HepG2 (cell line): ENCODE data around the gene SFXN5. TPM values are rescaled to one million over a fixed set of nuclear protein-coding genes. Genes with fewer than 3 reads are reported as not detected.
A peak's percentile ranks its signal among the peaks of the same experiment; 100 is the strongest.

Experiments
- AGO2 ChIP-seq: fragments of 200-400 bp; formaldehyde crosslinking; optimal IDR thresholded peaks from 2 replicates; pipeline ENCODE3; 2017; ENCODE audit warnings: mild to moderate bottlenecking, low read depth, low read length, moderate library complexity
- ATF1 ChIP-seq: IDR thresholded peaks from 2 replicates; pipeline ENCODE4 v1.6.1; 2016; ENCODE audit warnings: mild to moderate bottlenecking, control low read depth
- CBFB ChIP-seq: sonication (generic); formaldehyde crosslinking; IDR thresholded peaks from 2 replicates; pipeline ENCODE4 v1.4.0; 2020; ENCODE audit warnings: missing genetic modification reagents
- ETV6 ChIP-seq: sonication (generic); formaldehyde crosslinking; conservative IDR thresholded peaks from 2 replicates; pipeline ENCODE4 v1.4.0; 2020; ENCODE audit warnings: missing genetic modification reagents
- HES4 ChIP-seq: sonication (generic); formaldehyde crosslinking; IDR thresholded peaks from 2 replicates; pipeline ENCODE4 v1.9.0; 2021; ENCODE audit warnings: mild to moderate bottlenecking, missing genetic modification reagents, borderline replicate concordance
- MAFF ChIP-seq: IDR thresholded peaks from 2 replicates; pipeline ENCODE4 v1.6.1; 2011; ENCODE audit warnings: low read depth, low read length, improper control_type of control experiment
- NFKB2 ChIP-seq: sonication (generic); formaldehyde crosslinking; IDR thresholded peaks from 2 replicates; pipeline ENCODE4 v1.4.0; 2020; ENCODE audit warnings: missing genetic modification reagents, borderline replicate concordance
- SIN3B ChIP-seq: fragments of 150-350 bp; IDR thresholded peaks from 2 replicates; pipeline ENCODE4 v1.6.1; 2014; ENCODE audit warnings: low read length
- SUZ12 ChIP-seq: fragments of 150-350 bp; IDR thresholded peaks from 2 replicates; pipeline ENCODE4 v1.6.1; 2014; ENCODE audit warnings: low read depth, low read length
- TOPORS ChIP-seq: sonication (generic); formaldehyde crosslinking; IDR thresholded peaks from 2 replicates; pipeline ENCODE4 v1.8.0; 2023; ENCODE audit warnings: mild to moderate bottlenecking, missing genetic modification reagents
- ZFAT ChIP-seq: sonication (generic); formaldehyde crosslinking; conservative IDR thresholded peaks from 2 replicates; pipeline ENCODE4 v1.8.1; 2023; ENCODE audit warnings: missing genetic modification reagents, inconsistent platforms
- ZMYM4 ChIP-seq: sonication (generic); formaldehyde crosslinking; IDR thresholded peaks from 2 replicates; pipeline ENCODE4 v1.8.1; 2023; ENCODE audit warnings: mild to moderate bottlenecking, missing genetic modification reagents
- ZNF205 ChIP-seq: IDR thresholded peaks from 2 replicates; pipeline ENCODE4 v1.6.1; 2018; ENCODE audit warnings: missing biosample characterization, missing genetic modification reagents
- ZNF367 ChIP-seq: sonication (generic); formaldehyde crosslinking; IDR thresholded peaks from 2 replicates; pipeline ENCODE4 v1.4.0; 2020; ENCODE audit warnings: missing genetic modification reagents, borderline replicate concordance
- ZNF446 ChIP-seq: sonication (generic); formaldehyde crosslinking; IDR thresholded peaks from 2 replicates; pipeline ENCODE4 v1.5.0; 2020; ENCODE audit warnings: mild to moderate bottlenecking, missing genetic modification reagents
- ZNF652 ChIP-seq: IDR thresholded peaks from 2 replicates; pipeline ENCODE4 v1.6.1; 2016; ENCODE audit warnings: low read depth, borderline replicate concordance
- ZNF746 ChIP-seq: sonication (generic); formaldehyde crosslinking; IDR thresholded peaks from 2 replicates; pipeline ENCODE4 v1.8.0; 2022; ENCODE audit warnings: mild to moderate bottlenecking, missing genetic modification reagents
- ZNF747 ChIP-seq: sonication (generic); formaldehyde crosslinking; IDR thresholded peaks from 2 replicates; pipeline ENCODE4 v1.8.1; 2023; ENCODE audit warnings: missing genetic modification reagents, mild to moderate bottlenecking, borderline replicate concordance
- ZNF749 ChIP-seq: sonication (generic); formaldehyde crosslinking; IDR thresholded peaks from 2 replicates; pipeline ENCODE4 v1.8.0; 2022; ENCODE audit warnings: mild to moderate bottlenecking, missing genetic modification reagents, moderate library complexity, borderline replicate concordance
- ZNF839 ChIP-seq: sonication (generic); formaldehyde crosslinking; IDR thresholded peaks from 2 replicates; pipeline ENCODE4 v1.4.0; 2020; ENCODE audit warnings: missing genetic modification reagents, mild to moderate bottlenecking, borderline replicate concordance
- polyA plus RNA-seq, 8 experiments: library from polyadenylated mRNA; depleted of rRNA in 3 of 8; stranded (reverse) in 7 of 8; unstranded in 1 of 8; fragments of >200 nt; fragmentation: Illumina TruSeq in 4 of 8; extraction: Trizol in 4 of 8; gene quantifications; 2 replicates each; pipeline versions ENCODE4 v1.2.1 to v1.2.3, GENCODE V29; 2011 to 2016; ENCODE audit warnings: low read depth in 4 of 8, missing spikeins in 1 of 8, mixed read lengths in 1 of 8; ENCODE audit not compliant: insufficient read depth in 1 of 8
- total RNA-seq, 5 experiments: library from RNA; depleted of rRNA; stranded (reverse); fragments of >200 nt; fragmentation: Illumina TruSeq; extraction: Trizol; gene quantifications; 2 replicates each; pipeline ENCODE4 v1.2.3, GENCODE V29; 2016; ENCODE audit warnings: low read depth in 1 of 5
- TF ChIP-seq, protein P1 (sequence below): sonication (generic); formaldehyde crosslinking; IDR thresholded peaks from 2 replicates; pipeline ENCODE4 v1.9.0; 2022; ENCODE audit warnings: missing genetic modification reagents, mild to moderate bottlenecking, borderline replicate concordance
- TF ChIP-seq, protein P2 (sequence below): sonication (generic); formaldehyde crosslinking; IDR thresholded peaks from 2 replicates; pipeline ENCODE4 v1.4.0; 2020; ENCODE audit warnings: mild to moderate bottlenecking, missing genetic modification reagents
- TF ChIP-seq, protein P3 (sequence below): sonication (generic); formaldehyde crosslinking; IDR thresholded peaks from 2 replicates; pipeline ENCODE4 v1.4.0; 2020; ENCODE audit warnings: missing genetic modification reagents

The SFXN5 gene
- total and polyA plus RNA-seq, 2 of the 13 experiments (the other 11 are each of a cell fraction or from before 2014, with no cell fraction given): 34.9 to 37.4 TPM

DNA sequence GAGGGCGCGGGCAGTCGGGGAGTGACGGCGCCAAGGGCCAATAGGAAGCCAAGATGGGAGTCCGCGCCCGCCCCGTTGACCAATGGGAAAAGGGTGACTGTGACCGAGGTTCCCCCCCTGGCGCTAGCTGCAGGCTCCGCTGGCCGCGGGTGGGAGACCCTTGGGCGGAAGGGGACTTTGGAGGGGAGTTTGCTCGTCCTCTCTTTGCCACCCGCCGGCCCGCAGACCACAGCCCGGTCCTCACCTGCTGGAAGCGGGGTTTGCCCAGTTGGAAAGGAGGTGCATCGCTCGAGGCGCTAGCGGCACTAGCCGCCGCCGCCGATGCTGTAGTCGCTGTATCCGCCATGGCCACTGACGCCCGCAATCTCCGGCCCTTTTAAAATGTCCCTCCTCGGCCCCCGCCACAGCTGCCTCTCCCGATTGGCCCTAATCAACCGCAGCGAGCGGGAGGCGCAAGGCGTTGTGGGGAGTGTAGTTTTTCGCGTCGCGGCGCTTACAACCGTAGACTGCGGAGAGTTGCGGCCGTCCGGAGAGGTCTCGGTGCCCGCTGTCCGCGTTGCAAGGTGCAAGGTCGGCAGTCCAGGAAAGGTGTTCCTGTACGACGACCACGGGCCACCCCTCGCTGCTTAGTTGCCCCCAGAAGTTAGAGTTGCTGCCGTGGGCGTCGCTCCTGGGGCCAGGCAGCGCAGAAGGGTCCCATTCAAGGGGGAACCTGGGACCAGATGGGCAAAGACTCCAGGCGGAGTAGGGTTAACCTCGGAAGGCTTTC lies at the start of gene SFXN5 (continued):
- TF ChIP-seq, protein P1, sequence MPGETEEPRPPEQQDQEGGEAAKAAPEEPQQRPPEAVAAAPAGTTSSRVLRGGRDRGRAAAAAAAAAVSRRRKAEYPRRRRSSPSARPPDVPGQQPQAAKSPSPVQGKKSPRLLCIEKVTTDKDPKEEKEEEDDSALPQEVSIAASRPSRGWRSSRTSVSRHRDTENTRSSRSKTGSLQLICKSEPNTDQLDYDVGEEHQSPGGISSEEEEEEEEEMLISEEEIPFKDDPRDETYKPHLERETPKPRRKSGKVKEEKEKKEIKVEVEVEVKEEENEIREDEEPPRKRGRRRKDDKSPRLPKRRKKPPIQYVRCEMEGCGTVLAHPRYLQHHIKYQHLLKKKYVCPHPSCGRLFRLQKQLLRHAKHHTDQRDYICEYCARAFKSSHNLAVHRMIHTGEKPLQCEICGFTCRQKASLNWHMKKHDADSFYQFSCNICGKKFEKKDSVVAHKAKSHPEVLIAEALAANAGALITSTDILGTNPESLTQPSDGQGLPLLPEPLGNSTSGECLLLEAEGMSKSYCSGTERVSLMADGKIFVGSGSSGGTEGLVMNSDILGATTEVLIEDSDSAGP (CRISPR knock-in tag): peak; percentile 98
- no peak for TF ChIP-seq HES4 (CRISPR knock-in tag)
- peak; percentile 87 for TF ChIP-seq AGO2
- TF ChIP-seq ZNF839 (CRISPR knock-in tag): no peak
- TF ChIP-seq SIN3B: peak; percentile 78; the same call in 1 of the 2 replicates
- TF ChIP-seq, protein P2, sequence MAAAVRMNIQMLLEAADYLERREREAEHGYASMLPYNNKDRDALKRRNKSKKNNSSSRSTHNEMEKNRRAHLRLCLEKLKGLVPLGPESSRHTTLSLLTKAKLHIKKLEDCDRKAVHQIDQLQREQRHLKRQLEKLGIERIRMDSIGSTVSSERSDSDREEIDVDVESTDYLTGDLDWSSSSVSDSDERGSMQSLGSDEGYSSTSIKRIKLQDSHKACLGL (CRISPR knock-in tag): peak; percentile 10; the same call in 1 of the 2 replicates
- peak; percentile 70 for TF ChIP-seq ZMYM4 (CRISPR knock-in tag)
- TF ChIP-seq ZNF747 (CRISPR knock-in tag): peak; percentile 85; the same call in 1 of the 2 replicates
- no peak for TF ChIP-seq MAFF
- TF ChIP-seq ZNF749 (CRISPR knock-in tag): 0 out of 2 replicates have a peak, but pooled peaks have one; percentile 3
- peak; percentile 75; the same call in 1 of the 2 replicates for TF ChIP-seq ZNF205 (CRISPR knock-in tag)
- no peak; the same call in 1 of the 2 replicates for TF ChIP-seq ETV6
- TF ChIP-seq TOPORS (CRISPR knock-in tag): peak; percentile 79; the same call in 1 of the 2 replicates
- TF ChIP-seq CBFB: peak; percentile 79
- peak; percentile 57; the same call in 1 of the 2 replicates for TF ChIP-seq ZNF446 (CRISPR knock-in tag)
- peak; percentile 35; the same call in 1 of the 2 replicates for TF ChIP-seq ZNF746 (CRISPR knock-in tag)
- TF ChIP-seq ZNF652 (CRISPR knock-in tag): peak; percentile 28; the same call in 1 of the 2 replicates
- TF ChIP-seq, protein P3, sequence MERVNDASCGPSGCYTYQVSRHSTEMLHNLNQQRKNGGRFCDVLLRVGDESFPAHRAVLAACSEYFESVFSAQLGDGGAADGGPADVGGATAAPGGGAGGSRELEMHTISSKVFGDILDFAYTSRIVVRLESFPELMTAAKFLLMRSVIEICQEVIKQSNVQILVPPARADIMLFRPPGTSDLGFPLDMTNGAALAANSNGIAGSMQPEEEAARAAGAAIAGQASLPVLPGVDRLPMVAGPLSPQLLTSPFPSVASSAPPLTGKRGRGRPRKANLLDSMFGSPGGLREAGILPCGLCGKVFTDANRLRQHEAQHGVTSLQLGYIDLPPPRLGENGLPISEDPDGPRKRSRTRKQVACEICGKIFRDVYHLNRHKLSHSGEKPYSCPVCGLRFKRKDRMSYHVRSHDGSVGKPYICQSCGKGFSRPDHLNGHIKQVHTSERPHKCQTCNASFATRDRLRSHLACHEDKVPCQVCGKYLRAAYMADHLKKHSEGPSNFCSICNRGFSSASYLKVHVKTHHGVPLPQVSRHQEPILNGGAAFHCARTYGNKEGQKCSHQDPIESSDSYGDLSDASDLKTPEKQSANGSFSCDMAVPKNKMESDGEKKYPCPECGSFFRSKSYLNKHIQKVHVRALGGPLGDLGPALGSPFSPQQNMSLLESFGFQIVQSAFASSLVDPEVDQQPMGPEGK (CRISPR knock-in tag): peak; percentile 80
- TF ChIP-seq NFKB2 (CRISPR knock-in tag): peak; percentile 32
- peak; percentile 79 for TF ChIP-seq SUZ12
- TF ChIP-seq ATF1 (CRISPR knock-in tag): peak; percentile 63; the same call in 1 of the 2 replicates
- no peak for TF ChIP-seq ZFAT
- TF ChIP-seq ZNF367 (CRISPR knock-in tag): 0 out of 2 replicates have a peak, but pooled peaks have one; percentile 8
